Measurements from ENCODE around the gene GNGT1.

GNGT1 gene

GRCh38 chr7:93945083-93945482, 38.7 kb downstream of the GNGT1 start:
- H3K4me2 ChIP-seq (ENCODE audit: low read length, poor library complexity, severe bottlenecking): no peak overlapping the region
- DNase-seq: no peak
- 36% methylated on average over 2 of the region's 3 CpGs for WGBS
- no peaks in the 10 kb centered on the region for H3K9me3 ChIP-seq (ENCODE audit: control insufficient read depth, low read length)
- no peak overlapping the region for H2BK15ac ChIP-seq (ENCODE audit: low read depth, poor library complexity, severe bottlenecking)
- H3K9ac ChIP-seq (ENCODE audit: low read length): no peak overlapping the region
- no peak overlapping the region for H2BK120ac ChIP-seq (ENCODE audit: low read depth, low read length)
- H3K27ac ChIP-seq (ENCODE audit: low read length, poor library complexity, severe bottlenecking): no peak overlapping the region
- H3K14ac ChIP-seq (ENCODE audit: low read length in 2 of 2): no peak overlapping the region
- H3K4me3 ChIP-seq (ENCODE audit: insufficient read depth in 1 of 2, low read depth in 1 of 2, low read length in 2 of 2): no peak overlapping the region
- no peak overlapping the region for H4K8ac ChIP-seq (ENCODE audit: low read length)
- no peak overlapping the region for H4K91ac ChIP-seq (ENCODE audit: low read length)
- peak overlapping the region in 1 of 2 experiments; percentile 29 for H2BK12ac ChIP-seq (ENCODE audit: low read length in 2 of 2)
- peaks cover 4% of the 10 kb centered on the region for H3K4me1 ChIP-seq (ENCODE audit: control insufficient read depth, insufficient read depth, low read depth, low read length)
- H2AK5ac ChIP-seq (ENCODE audit: low read length, severe bottlenecking): no peak overlapping the region
- H2BK5ac ChIP-seq (ENCODE audit: low read depth, low read length, poor library complexity, severe bottlenecking): no peak overlapping the region
- no peak overlapping the region for H3K18ac ChIP-seq (ENCODE audit: low read depth in 1 of 2, low read length in 2 of 2)
- no peaks in the 10 kb centered on the region for H3K27me3 ChIP-seq (ENCODE audit: control insufficient read depth in 1 of 2, insufficient read depth in 1 of 2, low read length in 2 of 2)
- H3K79me1 ChIP-seq (replicated peaks; ENCODE audit: low read length, poor library complexity, severe bottlenecking): no peaks in the 10 kb centered on the region
- H3K23ac ChIP-seq (ENCODE audit: low read length in 2 of 2): no peak overlapping the region
- no peaks in the 10 kb centered on the region for H3K36me3 ChIP-seq (ENCODE audit: control insufficient read depth in 1 of 2, insufficient read depth in 2 of 2, low read depth in 1 of 2, low read length in 2 of 2)
- H3K4ac ChIP-seq (ENCODE audit: low read depth in 1 of 2, low read length in 2 of 2): no peak overlapping the region
- no peak overlapping the region for H2AFZ ChIP-seq (ENCODE audit: low read depth, low read length)

GRCh38 chr7:93945756-93946535, 39.6 kb downstream of the GNGT1 start:
- Histone ChIP-seq H2AFZ (ENCODE audit: low read depth, low read length) (no peak overlapping the region), H2BK15ac (ENCODE audit: low read depth, poor library complexity, severe bottlenecking) (no peak overlapping the region), H3K4me3 (ENCODE audit: insufficient read depth in 1 of 2, low read depth in 1 of 2, low read length in 2 of 2) (no peak overlapping the region), H2AK5ac (ENCODE audit: low read length, severe bottlenecking) (no peak overlapping the region), H3K14ac (ENCODE audit: low read length in 2 of 2) (no peak overlapping the region), H3K9me3 (ENCODE audit: control insufficient read depth, low read length) (no peaks in the 10 kb centered on the region), H2BK120ac (ENCODE audit: low read depth, low read length) (no peak overlapping the region), H3K23ac (ENCODE audit: low read length in 2 of 2) (no peak overlapping the region), H3K4me1 (ENCODE audit: control insufficient read depth, insufficient read depth, low read depth, low read length) (peaks cover 4% of the 10 kb centered on the region), H3K4me2 (ENCODE audit: low read length, poor library complexity, severe bottlenecking) (no peak overlapping the region), H2BK5ac (ENCODE audit: low read depth, low read length, poor library complexity, severe bottlenecking) (no peak overlapping the region), H3K4ac (ENCODE audit: low read depth in 1 of 2, low read length in 2 of 2) (no peak overlapping the region), H4K8ac (ENCODE audit: low read length) (no peak overlapping the region), H3K27me3 (ENCODE audit: control insufficient read depth in 1 of 2, insufficient read depth in 1 of 2, low read length in 2 of 2) (no peaks in the 10 kb centered on the region), H3K36me3 (ENCODE audit: control insufficient read depth in 1 of 2, insufficient read depth in 2 of 2, low read depth in 1 of 2, low read length in 2 of 2) (no peaks in the 10 kb centered on the region), H3K9ac (ENCODE audit: low read length) (no peak overlapping the region), H3K27ac (ENCODE audit: low read length, poor library complexity, severe bottlenecking) (no peak overlapping the region), H3K18ac (ENCODE audit: low read depth in 1 of 2, low read length in 2 of 2) (no peak overlapping the region), H4K91ac (ENCODE audit: low read length) (no peak overlapping the region), H3K79me1 (replicated peaks; ENCODE audit: low read length, poor library complexity, severe bottlenecking) (no peaks in the 10 kb centered on the region), H2BK12ac (ENCODE audit: low read length in 2 of 2) (no peak overlapping the region)
- WGBS: 94% methylated on average over 4 of the region's 5 CpGs
- peak; percentile 18 for DNase-seq

- no peaks in the 10 kb centered on the region for H3K27me3 ChIP-seq (ENCODE audit: control insufficient read depth in 1 of 2, insufficient read depth in 1 of 2, low read length in 2 of 2)
- no peak overlapping the region for H3K23ac ChIP-seq (ENCODE audit: low read length in 2 of 2)
- H3K36me3 ChIP-seq (ENCODE audit: control insufficient read depth in 1 of 2, insufficient read depth in 2 of 2, low read depth in 1 of 2, low read length in 2 of 2): no peaks in the 10 kb centered on the region
- H3K4me3 ChIP-seq (ENCODE audit: insufficient read depth in 1 of 2, low read depth in 1 of 2, low read length in 2 of 2): no peak overlapping the region
- H2BK120ac ChIP-seq (ENCODE audit: low read depth, low read length): no peak overlapping the region
- H3K9ac ChIP-seq (ENCODE audit: low read length): no peak overlapping the region
- no peak overlapping the region for H2BK12ac ChIP-seq (ENCODE audit: low read length in 2 of 2)
- H2AK5ac ChIP-seq (ENCODE audit: low read length, severe bottlenecking): no peak overlapping the region
- no peak overlapping the region for H4K8ac ChIP-seq (ENCODE audit: low read length)
- H2BK15ac ChIP-seq (ENCODE audit: low read depth, poor library complexity, severe bottlenecking): no peak overlapping the region
- H3K4ac ChIP-seq (ENCODE audit: low read depth in 1 of 2, low read length in 2 of 2): no peak overlapping the region
- DNase-seq: peak; percentile 60
- H3K79me1 ChIP-seq (replicated peaks; ENCODE audit: low read length, poor library complexity, severe bottlenecking): no peaks in the 10 kb centered on the region
- H3K14ac ChIP-seq (ENCODE audit: low read length in 2 of 2): no peak overlapping the region
- no peak overlapping the region for H2BK5ac ChIP-seq (ENCODE audit: low read depth, low read length, poor library complexity, severe bottlenecking)
- H3K27ac ChIP-seq (ENCODE audit: low read length, poor library complexity, severe bottlenecking): no peak overlapping the region
- no peaks in the 10 kb centered on the region for H3K9me3 ChIP-seq (ENCODE audit: control insufficient read depth, low read length)
- H4K91ac ChIP-seq (ENCODE audit: low read length): no peak overlapping the region
- peak overlapping the region in 1 of 2 experiments; percentile 82 for H3K18ac ChIP-seq (ENCODE audit: low read depth in 1 of 2, low read length in 2 of 2)
- no peak overlapping the region for H3K4me2 ChIP-seq (ENCODE audit: low read length, poor library complexity, severe bottlenecking)
- H3K4me1 ChIP-seq (ENCODE audit: control insufficient read depth, insufficient read depth, low read depth, low read length): peaks cover 3% of the 10 kb centered on the region
- WGBS: 0% methylated on average over 1 of the region's 1 CpG
- H2AFZ ChIP-seq (ENCODE audit: low read depth, low read length): no peak overlapping the region
Observed at GRCh38 chr7:93948106-93948505, 41.7 kb downstream of the GNGT1 start.

DNA sequence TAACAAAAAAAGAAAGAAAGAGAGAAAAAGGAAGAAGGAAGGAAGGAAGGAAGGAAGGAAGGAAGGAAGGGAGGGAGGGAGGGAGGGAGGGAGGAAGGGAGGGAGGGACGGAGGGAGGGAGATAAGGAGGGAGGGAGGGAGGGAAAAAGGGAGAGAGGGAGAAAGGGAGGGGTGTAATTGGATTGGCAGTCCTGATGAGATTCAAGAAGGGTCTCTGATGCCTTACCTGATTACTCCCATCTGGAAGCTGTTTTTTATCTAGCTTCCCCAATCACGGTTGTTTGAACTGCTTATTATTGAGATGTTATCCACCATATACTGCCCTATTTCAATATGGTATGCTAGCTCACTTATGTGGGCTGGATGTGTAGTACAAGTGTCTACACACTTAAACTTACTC, 42.5 kb downstream of the GNGT1 start:
- Histone ChIP-seq H3K9me3 (ENCODE audit: control insufficient read depth, low read length) (no peaks in the 10 kb centered on the region), H2AK5ac (ENCODE audit: low read length, severe bottlenecking) (no peak overlapping the region), H3K4me3 (ENCODE audit: insufficient read depth in 1 of 2, low read depth in 1 of 2, low read length in 2 of 2) (no peak overlapping the region), H4K8ac (ENCODE audit: low read length) (no peak overlapping the region), H2BK5ac (ENCODE audit: low read depth, low read length, poor library complexity, severe bottlenecking) (no peak overlapping the region), H2BK15ac (ENCODE audit: low read depth, poor library complexity, severe bottlenecking) (no peak overlapping the region), H3K4me2 (ENCODE audit: low read length, poor library complexity, severe bottlenecking) (no peak overlapping the region), H3K9ac (ENCODE audit: low read length) (no peak overlapping the region), H2AFZ (ENCODE audit: low read depth, low read length) (no peak overlapping the region), H3K36me3 (ENCODE audit: control insufficient read depth in 1 of 2, insufficient read depth in 2 of 2, low read depth in 1 of 2, low read length in 2 of 2) (no peaks in the 10 kb centered on the region), H3K23ac (ENCODE audit: low read length in 2 of 2) (no peak overlapping the region), H3K27me3 (ENCODE audit: control insufficient read depth in 1 of 2, insufficient read depth in 1 of 2, low read length in 2 of 2) (no peaks in the 10 kb centered on the region), H3K4me1 (ENCODE audit: control insufficient read depth, insufficient read depth, low read depth, low read length) (peaks cover 3% of the 10 kb centered on the region), H3K4ac (ENCODE audit: low read depth in 1 of 2, low read length in 2 of 2) (no peak overlapping the region), H2BK120ac (ENCODE audit: low read depth, low read length) (peak overlapping the region; percentile 58), H2BK12ac (ENCODE audit: low read length in 2 of 2) (peak overlapping the region in 1 of 2 experiments; percentile 52), H4K91ac (ENCODE audit: low read length) (no peak overlapping the region), H3K14ac (ENCODE audit: low read length in 2 of 2) (no peak overlapping the region), H3K18ac (ENCODE audit: low read depth in 1 of 2, low read length in 2 of 2) (no peak overlapping the region), H3K27ac (ENCODE audit: low read length, poor library complexity, severe bottlenecking) (no peak overlapping the region), H3K79me1 (replicated peaks; ENCODE audit: low read length, poor library complexity, severe bottlenecking) (no peaks in the 10 kb centered on the region)
- DNase-seq: no peak
- 40% methylated on average over 1 of the region's 2 CpGs for WGBS

All from mesenchymal stem cell (in vitro differentiated cells and primary cell).